Activated T-helper 17 cell treated with anti-CD3 and anti-CD28 coated beads, Interleukin-2, amount 50 U/mL, for 72 hours (primary cell): ENCODE data around the gene GRIFIN. TPM values are rescaled to one million over a fixed set of nuclear protein-coding genes. Genes with fewer than 3 reads are reported as not detected.
A peak's percentile ranks its signal among the peaks of the same experiment; 100 is the strongest.

Experiments used
- ATAC-seq: fragments of 150-1000 bp; cut with Tn5 transposase; replicated peaks from 2 replicates; pipeline ENCODE4 v1.10.0; 2021; ENCODE audit warnings: mild to moderate bottlenecking, moderate library complexity
- H3K27ac Mint-ChIP-seq: one replicate; pipeline ENCODE4 v1.8.0; 2022; ENCODE audit warnings: mixed read lengths
- H3K27me3 Mint-ChIP-seq: one replicate; pipeline ENCODE4 v1.8.0; 2022; ENCODE audit warnings: mixed read lengths
- H3K36me3 Mint-ChIP-seq: one replicate; pipeline ENCODE4 v1.8.0; 2022; ENCODE audit warnings: low read depth, mild to moderate bottlenecking, mixed read lengths
- H3K4me1 Mint-ChIP-seq: one replicate; pipeline ENCODE4 v1.8.0; 2022; ENCODE audit warnings: mixed read lengths
- H3K4me3 Mint-ChIP-seq: one replicate; pipeline ENCODE4 v1.8.0; 2022; ENCODE audit warnings: mild to moderate bottlenecking, mixed read lengths
- H3K9me3 Mint-ChIP-seq: one replicate; pipeline ENCODE4 v1.8.0; 2022; ENCODE audit warnings: mixed read lengths
- total RNA-seq, 2 donors: library from RNA; stranded (reverse); gene quantifications; one replicate each; pipeline ENCODE4 v1.2.3, GENCODE V29; 2022

GRIFIN gene
- total RNA-seq, 2 donors from 2014 or later, result not detected

DNA sequence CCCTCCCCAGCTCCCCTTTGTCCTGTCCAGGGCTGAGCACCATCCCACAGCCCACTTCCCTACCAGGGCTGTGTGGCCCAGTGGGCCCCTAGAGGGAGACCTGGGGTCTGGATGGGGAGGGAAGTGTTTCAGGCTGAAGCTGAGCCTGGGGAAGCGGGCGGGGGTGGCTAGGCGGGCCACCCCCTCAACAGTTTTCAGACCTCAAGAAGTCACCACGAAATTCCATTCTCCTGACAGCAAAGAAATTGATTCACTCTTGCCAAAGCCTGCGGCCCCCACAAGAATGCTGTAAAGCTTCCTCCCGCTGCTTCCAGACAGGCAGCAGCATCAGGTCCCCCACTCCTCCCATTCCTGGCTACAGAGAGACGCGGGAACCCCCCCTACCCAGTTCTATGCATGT lies 40.8 kb upstream of the GRIFIN start:
- ATAC-seq, result no peak
- H3K9me3 Mint-ChIP-seq, result no peaks in the 10 kb centered on the region
- H3K4me1 Mint-ChIP-seq, result peaks cover 9% of the 10 kb centered on the region
- H3K4me3 Mint-ChIP-seq, result no peak overlapping the region
- no peaks in the 10 kb centered on the region for H3K27me3 Mint-ChIP-seq
- peaks cover 15% of the 10 kb centered on the region for H3K36me3 Mint-ChIP-seq
- H3K27ac Mint-ChIP-seq, result no peak overlapping the region

DNA sequence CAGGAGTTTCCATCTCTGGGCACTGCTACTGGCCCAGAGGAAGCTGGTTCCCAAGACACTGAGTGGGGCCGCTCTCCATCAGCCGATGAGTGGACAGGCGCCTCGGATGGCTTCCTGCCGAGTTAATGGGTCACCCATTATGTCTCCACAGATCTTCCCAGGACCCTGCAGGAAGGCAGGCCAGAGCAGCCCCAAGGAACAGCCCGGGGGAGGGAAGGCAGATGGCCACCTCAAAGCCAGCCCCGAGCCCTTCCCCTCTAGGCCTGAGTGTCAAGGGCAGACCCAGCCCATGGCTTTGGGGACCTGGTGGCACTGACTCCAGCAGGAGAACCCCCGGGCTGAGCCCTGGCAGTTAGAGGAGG lies 40.0 kb upstream of the GRIFIN start:
- Mint-ChIP-seq H3K4me3 (no peak overlapping the region), H3K27ac (no peak overlapping the region), H3K9me3 (no peaks in the 10 kb centered on the region), H3K4me1 (peaks cover 9% of the 10 kb centered on the region), H3K36me3 (peaks cover 9% of the 10 kb centered on the region), H3K27me3 (no peaks in the 10 kb centered on the region)
- no peak for ATAC-seq

DNA sequence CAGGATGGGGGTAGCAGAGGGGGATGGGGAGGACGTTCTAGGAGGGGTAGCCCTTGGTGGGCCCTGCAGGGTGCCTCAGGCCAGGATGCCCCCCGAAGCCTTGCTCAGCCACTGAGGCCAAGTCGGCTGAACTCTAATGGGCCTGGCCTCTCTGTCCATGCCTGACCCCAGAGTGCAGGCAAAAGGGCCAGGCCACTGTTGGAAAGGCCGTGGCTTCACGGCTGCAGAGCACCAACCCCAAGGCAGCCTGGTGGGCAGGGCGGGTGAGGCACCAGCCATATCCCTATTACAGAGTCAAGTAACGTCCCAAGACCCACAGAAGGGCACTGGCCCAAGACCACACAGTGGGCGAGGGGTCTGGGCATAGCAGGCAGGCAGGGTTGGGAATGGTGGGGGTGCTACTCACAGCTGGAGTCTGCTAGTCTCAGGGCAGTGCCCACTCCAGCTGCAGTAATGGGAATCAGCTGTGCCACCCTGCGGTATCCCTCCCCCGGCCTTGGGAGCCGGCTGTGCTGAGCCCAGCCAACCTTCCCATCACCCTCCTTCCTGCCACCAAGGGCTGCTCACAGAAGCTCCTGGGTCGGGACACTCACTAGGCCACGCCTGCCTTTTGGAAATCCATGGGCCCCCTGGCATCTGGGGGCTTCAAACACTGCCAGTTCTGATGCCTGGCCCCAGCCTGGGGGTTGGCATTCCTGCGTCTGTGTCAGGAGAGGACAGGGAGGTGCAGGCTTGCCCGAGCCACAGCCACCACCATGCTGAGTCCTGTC lies 39.4 kb upstream of the GRIFIN start:
- Mint-ChIP-seq H3K27ac (no peak overlapping the region), H3K36me3 (peaks cover 6% of the 10 kb centered on the region)
- no peak for ATAC-seq

DNA sequence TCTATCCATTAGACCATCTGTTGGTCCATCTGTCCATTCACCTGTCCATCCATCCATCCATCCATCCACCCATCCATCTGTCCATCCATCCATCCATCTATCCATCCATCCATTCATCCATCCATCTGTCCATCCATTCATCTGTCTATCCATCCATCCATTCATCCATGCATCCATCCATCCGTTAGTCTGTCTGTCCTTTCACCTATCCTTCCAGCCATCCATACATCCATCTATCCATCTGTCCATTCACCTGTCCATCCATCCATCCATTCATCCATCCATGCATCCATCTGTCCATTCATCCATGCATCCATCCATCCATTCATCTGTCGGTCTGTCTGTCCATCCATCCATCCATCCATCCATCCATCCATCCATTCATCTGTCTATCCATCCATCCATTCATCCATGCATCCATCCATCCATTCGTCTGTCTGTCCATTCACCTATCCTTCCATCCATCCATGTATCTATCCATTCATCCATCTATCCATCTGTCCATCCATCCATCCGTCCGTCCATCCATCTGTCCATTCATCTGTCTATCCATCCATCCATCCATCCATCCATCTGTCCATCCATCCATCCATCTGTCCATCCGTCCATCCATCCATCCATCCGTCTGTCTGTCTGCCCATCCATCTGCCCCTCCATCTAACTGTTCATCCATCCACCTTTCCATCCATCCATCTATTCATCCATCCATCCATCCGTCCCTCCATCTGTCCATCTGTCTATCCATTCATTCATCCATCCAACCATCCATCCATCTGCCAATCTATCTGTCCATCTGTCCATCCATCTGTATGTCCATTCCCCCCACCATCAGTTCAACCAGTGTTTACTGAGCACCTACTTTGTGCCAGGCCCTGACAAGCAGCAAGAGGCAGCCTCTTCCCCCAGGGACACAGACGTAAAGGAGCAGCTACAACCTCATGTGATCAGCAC lies 38.5 kb upstream of the GRIFIN start:
- ATAC-seq, result no peak
- H3K4me3 Mint-ChIP-seq, result no peak overlapping the region

More for the DNA sequence above, 39.4 kb upstream of the GRIFIN start:
- no peaks in the 10 kb centered on the region for H3K9me3 Mint-ChIP-seq
- H3K27me3 Mint-ChIP-seq, result no peaks in the 10 kb centered on the region
- peaks cover 9% of the 10 kb centered on the region for H3K4me1 Mint-ChIP-seq
- H3K4me3 Mint-ChIP-seq, result no peak overlapping the region

DNA sequence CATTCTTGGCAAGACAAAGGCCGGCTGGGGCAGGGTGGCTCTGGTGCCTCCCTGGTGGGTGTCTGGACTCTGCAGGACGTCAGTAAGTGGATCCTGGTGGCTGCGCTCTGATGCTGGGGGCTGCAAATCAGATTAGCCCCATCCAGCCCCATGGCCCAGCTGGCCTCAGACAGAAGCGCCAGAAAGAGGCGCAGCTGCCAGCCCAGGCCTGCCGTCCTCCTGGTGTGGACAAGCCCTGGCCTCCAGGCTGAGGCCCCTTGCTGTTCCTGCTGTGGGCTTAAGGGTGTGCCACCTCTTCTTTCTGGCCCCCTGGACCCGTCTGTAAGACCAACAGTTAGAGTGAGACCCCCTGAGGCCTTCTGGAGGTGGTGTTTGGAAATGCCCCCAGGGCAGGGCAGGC lies 37.5 kb upstream of the GRIFIN start:
- no peaks in the 10 kb centered on the region for H3K36me3 Mint-ChIP-seq
- H3K27me3 Mint-ChIP-seq, result no peaks in the 10 kb centered on the region
- no peak overlapping the region for H3K4me3 Mint-ChIP-seq
- H3K27ac Mint-ChIP-seq, result peak overlapping the region; percentile 93
- H3K9me3 Mint-ChIP-seq, result no peaks in the 10 kb centered on the region
- peaks cover 13% of the 10 kb centered on the region for H3K4me1 Mint-ChIP-seq
- no peak for ATAC-seq

More for the DNA sequence above, 38.5 kb upstream of the GRIFIN start:
- H3K9me3 Mint-ChIP-seq, result no peaks in the 10 kb centered on the region
- H3K27ac Mint-ChIP-seq, result no peak overlapping the region
- H3K4me1 Mint-ChIP-seq, result peaks cover 9% of the 10 kb centered on the region
- no peaks in the 10 kb centered on the region for H3K36me3 Mint-ChIP-seq
- no peaks in the 10 kb centered on the region for H3K27me3 Mint-ChIP-seq

DNA sequence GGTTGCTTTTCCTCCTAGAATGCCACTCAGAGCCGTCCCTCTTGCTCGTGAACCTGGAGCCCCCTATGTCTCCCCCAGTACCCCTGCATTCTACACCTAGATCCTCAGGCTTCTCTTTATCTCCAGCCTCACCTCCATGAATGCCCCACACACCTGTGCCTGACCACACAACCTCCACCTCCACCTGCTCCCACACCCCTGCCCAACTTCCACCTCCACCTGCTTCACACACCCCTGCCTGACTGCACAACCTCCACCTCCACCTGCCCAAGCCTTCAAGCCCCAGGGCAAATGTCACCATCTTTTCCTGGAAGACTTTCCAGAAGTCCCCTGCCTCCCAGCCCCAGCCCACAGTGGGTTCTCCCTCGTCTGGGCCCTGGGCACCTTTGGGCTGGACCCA lies 36.5 kb upstream of the GRIFIN start:
- Mint-ChIP-seq H3K9me3 (no peaks in the 10 kb centered on the region), H3K4me1 (peaks cover 19% of the 10 kb centered on the region), H3K27ac (peak overlapping the region; percentile 93), H3K27me3 (no peaks in the 10 kb centered on the region), H3K4me3 (peak overlapping the region; percentile 81), H3K36me3 (no peaks in the 10 kb centered on the region)
- no peak for ATAC-seq

DNA sequence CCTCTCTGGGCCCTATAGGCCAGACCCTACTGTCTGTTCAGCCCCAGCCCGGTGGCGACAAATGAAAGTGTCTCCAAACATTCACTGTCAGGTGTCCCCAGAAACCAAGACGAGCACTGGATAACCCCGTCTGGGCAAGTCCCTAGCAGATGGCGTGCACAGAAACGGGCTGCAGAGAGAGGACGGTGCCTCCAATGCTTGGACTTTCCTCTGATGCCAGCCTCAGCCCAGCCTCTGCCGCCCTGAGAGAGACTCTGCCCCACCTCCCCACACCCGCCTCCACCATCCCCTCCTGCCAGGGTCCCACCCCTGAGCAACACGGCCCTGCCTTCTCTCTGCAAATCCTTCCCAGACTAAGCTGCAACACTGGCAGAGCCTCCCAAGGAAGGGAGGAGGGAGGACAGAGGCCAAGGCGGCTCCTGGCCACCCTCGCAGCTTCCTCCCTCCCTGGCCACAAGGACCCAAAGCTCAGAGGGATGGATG lies 36.0 kb upstream of the GRIFIN start:
- Mint-ChIP-seq H3K27ac (peak overlapping the region; percentile 93), H3K36me3 (no peaks in the 10 kb centered on the region), H3K4me1 (peaks cover 19% of the 10 kb centered on the region), H3K27me3 (no peaks in the 10 kb centered on the region), H3K4me3 (peak overlapping the region; percentile 81), H3K9me3 (no peaks in the 10 kb centered on the region)
- ATAC-seq, result no peak

DNA sequence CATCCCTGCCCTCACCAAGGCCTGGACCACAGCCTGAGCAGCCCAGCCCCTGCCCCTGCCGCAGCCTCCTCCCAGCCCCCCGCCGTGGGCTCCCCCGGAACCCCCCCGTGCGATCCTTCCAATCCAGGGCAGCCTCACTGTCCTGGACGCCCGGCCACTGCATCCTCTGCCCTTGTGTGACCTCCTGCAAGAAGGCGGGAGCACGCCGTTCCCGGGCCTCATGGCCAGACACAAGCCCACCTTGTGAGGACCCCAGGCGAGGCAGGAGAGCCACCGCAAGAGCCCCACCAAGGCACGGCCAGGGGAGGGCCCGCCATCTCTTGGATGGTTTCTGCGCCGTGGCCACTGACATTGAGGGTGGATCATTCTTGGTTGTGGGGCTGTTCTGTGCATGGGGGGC lies 35.6 kb upstream of the GRIFIN start:
- H3K4me1 Mint-ChIP-seq, result peaks cover 19% of the 10 kb centered on the region
- peak overlapping the region; percentile 81 for H3K4me3 Mint-ChIP-seq
- H3K36me3 Mint-ChIP-seq, result no peaks in the 10 kb centered on the region
- no peaks in the 10 kb centered on the region for H3K9me3 Mint-ChIP-seq
- ATAC-seq, result no peak
- no peaks in the 10 kb centered on the region for H3K27me3 Mint-ChIP-seq
- H3K27ac Mint-ChIP-seq, result peak overlapping the region; percentile 93

DNA sequence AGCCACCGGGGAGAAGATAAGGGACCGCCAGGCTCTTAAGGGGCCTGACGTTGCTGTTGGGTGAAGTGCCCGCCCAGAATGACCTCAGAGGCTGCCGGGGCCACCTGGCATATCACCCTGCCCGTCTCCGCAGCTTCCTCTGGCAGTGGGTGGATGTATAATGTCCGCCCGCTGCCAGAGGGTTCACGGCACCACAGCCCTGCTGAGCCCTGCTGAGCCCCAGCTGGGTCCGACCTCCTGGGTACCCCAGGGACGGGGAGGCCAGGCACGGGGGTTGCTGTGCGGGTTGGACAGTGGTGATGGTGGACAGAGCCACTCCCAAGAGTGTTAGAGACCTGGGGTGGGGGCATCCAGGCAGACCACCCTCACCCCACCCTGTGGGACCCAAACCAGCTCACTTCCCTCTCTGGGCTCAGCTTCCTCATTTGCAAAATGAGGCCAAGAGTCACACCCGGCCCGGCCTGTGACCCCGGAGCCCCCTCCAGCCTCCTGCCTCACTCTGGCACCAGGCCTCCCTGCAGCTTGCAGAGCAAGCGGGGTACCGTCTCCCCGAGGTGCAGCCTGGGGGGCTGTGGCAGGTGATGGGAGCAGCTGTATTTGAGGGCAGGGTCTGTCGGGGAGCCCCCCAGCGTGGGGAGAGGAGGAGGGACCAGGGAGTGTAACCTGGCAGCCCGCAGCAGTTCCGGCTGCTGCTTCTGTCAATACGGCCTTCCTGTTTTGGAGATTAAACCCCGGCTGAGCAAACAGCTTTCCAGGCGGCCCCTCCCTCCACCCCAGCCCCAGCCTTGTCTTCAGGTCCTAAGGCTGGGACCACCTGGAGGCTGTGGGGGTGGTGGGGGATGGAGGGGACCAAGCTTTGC lies 34.9 kb upstream of the GRIFIN start:
- Mint-ChIP-seq H3K27ac (peak overlapping the region; percentile 93), H3K9me3 (no peaks in the 10 kb centered on the region), H3K27me3 (no peaks in the 10 kb centered on the region), H3K36me3 (no peaks in the 10 kb centered on the region), H3K4me1 (peaks cover 19% of the 10 kb centered on the region), H3K4me3 (peak overlapping the region; percentile 81)
- ATAC-seq, result peak; percentile 64

DNA sequence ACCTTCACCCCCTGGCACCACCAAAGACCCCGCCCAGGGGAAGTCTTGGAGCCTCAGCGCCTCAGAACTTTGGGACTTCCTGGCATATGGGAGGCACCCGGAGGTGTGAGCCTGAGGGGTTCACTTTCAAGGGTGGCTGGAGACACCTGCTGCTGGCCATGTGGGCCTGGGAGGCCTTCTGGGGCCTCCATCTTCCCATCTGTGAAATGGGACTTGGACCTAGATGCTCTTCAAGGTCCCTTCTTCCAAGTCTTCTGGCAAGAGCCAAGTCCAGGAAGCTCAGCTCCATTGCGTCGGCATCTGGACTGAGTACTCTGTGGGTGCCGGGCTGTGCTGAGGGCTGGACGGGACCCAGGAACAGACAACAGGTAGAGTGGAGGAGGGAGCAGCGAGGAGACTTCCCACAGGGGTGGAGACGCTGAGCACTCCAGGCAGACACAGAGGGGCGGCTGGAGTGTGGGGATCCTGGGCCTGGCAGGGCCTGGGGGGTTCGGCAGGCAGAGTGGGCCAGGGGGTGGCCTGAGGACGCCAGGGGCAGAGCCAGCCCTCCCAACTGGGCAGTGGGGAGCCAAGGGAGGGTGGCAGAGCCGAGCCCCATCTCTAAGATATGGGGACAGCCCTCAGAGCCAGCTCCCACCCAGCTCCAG lies 34.1 kb upstream of the GRIFIN start:
- peaks cover 19% of the 10 kb centered on the region for H3K4me1 Mint-ChIP-seq
- peak overlapping the region; percentile 54 for H3K27ac Mint-ChIP-seq
- H3K36me3 Mint-ChIP-seq, result no peaks in the 10 kb centered on the region
- no peaks in the 10 kb centered on the region for H3K9me3 Mint-ChIP-seq
- ATAC-seq, result no peak
- peak overlapping the region; percentile 81 for H3K4me3 Mint-ChIP-seq
- H3K27me3 Mint-ChIP-seq, result no peaks in the 10 kb centered on the region

DNA sequence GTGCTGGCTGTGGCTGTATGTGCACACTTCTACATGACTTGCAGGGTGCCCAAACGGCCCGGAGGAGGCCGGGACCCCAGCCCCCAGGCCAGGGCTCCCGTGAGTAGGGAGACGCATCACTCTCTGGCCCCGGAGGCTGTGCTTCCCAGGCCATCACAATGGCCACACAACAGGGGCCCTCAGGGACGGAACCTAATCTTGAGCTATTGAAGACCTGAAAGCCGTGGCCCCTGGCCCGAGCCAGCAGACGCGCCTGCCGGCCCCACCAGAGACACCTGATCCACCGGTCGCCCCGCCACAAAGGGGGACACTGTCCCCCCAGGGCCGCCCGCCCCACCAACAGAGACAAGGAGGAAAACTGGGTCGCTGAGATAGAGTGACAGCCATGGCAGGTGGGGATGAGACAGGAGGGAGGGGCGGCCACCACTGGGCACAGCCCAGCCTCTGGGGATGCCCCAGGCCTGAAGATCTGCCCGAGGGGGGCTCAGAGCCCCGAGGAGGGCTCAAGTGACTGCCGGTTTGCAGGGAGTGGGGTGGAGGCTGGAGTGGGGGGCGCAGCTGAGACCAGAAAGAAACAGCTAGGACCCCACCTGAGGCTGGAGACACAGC lies 33.2 kb upstream of the GRIFIN start:
- no peaks in the 10 kb centered on the region for H3K27me3 Mint-ChIP-seq
- no peaks in the 10 kb centered on the region for H3K36me3 Mint-ChIP-seq
- peak overlapping the region; percentile 73 for H3K27ac Mint-ChIP-seq
- H3K9me3 Mint-ChIP-seq, result no peaks in the 10 kb centered on the region
- H3K4me1 Mint-ChIP-seq, result peaks cover 19% of the 10 kb centered on the region
- H3K4me3 Mint-ChIP-seq, result peak overlapping the region; percentile 81
- ATAC-seq, result no peak

DNA sequence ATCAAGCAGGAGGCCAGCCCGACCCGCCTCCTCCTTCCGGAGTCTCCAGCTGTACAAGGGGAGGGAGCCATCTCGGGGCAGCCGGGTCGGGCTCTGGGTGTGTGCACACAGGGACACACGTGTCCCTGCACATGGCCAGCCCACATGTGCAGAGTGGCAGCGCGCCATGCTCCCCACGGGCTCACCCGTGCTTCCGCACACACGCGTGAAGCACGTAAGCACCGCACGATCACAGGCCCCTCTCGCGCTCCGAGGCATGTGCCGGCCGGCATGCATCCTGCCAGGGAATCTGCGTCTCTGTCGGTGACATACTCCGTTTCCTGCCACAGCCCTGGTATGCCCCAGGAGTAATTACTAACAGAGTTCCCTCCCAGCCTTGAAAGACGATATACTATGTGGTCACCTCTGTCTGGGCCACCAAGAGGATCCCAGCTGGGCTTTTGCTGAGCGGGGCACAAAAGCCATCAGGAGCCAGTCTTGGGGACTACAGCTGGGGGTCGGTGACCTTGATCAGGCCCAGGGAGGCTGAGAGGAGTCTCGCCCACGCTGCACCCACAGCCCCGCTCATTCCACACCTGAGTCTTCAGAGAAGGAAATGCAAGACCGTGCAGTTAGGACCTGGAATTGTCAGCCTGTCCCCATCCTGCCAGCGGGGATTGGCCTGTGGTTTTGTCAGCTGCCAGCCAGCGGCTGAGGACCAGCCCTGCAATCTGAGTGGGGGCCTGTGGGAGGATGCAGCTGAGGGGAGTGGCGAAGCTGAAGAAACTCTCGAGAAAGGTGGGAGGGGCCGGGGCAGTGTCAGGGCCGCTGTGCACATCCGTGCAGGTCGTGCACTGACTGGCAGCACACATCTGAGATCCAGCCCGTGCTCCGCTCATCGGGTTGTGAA lies 32.4 kb upstream of the GRIFIN start:
- ATAC-seq, result peak; percentile 73
- Mint-ChIP-seq H3K4me3 (peak overlapping the region; percentile 81), H3K4me1 (peaks cover 19% of the 10 kb centered on the region), H3K27ac (peak overlapping the region; percentile 73), H3K36me3 (no peaks in the 10 kb centered on the region), H3K9me3 (no peaks in the 10 kb centered on the region), H3K27me3 (no peaks in the 10 kb centered on the region)

DNA sequence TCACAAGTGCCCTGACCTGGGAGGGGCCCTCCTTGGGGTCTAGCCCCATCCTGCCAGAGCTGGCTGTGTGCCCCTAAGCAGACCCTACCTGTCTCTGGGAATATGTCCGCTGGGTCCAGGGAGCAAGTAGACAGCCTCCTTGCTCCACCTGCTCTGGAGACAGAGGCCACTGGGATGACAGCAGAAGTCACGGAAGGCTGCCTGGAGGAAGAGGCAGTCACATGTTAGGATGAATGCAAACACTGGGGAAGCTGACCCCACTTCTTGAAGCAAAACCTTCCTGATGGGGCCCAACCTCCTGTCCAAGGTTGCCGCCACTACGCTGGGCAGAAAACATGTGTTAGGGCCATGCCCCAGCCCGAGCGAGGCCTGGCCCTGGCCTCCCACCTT lies 31.7 kb upstream of the GRIFIN start:
- no peaks in the 10 kb centered on the region for H3K36me3 Mint-ChIP-seq
- no peak for ATAC-seq
- H3K4me1 Mint-ChIP-seq, result peaks cover 15% of the 10 kb centered on the region
- peak overlapping the region; percentile 81 for H3K4me3 Mint-ChIP-seq
- no peak overlapping the region for H3K27ac Mint-ChIP-seq
- no peaks in the 10 kb centered on the region for H3K9me3 Mint-ChIP-seq
- no peaks in the 10 kb centered on the region for H3K27me3 Mint-ChIP-seq
